HG02885 (cell line): ENCODE results near the gene NUP54.

Experiments used
- ATAC-seq: cut with Tn5 transposase; IDR thresholded peaks from one replicate; pipeline ENCODE4 v1.9.1; 2021; ENCODE audit warnings: mild to moderate bottlenecking; ENCODE audit not compliant: unreplicated experiment, poor library complexity

NUP54 gene, protein sequence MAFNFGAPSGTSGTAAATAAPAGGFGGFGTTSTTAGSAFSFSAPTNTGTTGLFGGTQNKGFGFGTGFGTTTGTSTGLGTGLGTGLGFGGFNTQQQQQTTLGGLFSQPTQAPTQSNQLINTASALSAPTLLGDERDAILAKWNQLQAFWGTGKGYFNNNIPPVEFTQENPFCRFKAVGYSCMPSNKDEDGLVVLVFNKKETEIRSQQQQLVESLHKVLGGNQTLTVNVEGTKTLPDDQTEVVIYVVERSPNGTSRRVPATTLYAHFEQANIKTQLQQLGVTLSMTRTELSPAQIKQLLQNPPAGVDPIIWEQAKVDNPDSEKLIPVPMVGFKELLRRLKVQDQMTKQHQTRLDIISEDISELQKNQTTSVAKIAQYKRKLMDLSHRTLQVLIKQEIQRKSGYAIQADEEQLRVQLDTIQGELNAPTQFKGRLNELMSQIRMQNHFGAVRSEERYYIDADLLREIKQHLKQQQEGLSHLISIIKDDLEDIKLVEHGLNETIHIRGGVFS

DNA sequence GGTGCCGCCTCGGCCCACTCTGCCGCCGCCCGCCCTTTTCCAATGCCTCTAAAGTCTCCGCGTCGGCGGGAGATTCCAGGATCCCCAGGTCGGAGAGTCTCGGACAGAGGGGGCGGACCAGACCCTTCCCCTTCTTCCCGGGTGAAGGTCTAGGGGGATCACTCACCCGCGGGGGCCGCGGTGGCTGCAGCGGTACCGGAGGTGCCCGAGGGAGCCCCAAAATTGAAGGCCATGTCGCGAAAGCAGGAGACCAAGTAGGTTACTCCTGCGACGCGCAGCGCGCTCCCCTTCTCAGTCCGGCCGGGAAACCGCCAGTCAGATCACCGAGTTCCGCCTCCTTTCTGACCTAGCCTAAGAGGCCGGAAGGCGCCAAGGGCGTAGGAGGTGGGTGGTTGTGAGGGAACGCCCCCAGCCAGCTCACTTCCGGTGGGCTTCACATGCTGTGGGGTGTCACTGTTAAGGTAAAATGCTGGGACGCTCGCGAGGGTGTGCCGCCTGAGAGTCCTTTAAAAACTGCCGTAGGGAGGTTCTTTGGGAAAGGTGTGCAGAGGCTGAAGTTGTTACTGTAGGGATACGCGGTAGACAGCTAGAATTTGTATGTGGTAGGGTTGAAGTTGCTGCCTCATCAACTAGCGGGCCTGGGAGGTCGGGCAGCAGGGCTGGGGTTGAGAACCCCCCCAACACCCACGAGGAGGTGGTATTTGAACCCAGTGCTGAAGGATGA, at the start of gene NUP54:
NUP54 (minus strand) TSS at position 256 of the 724 bp plus-strand sequence; CDS start at position 233, 23 bp downstream.
- ATAC-seq: peak; percentile 99

GRCh38 chr4:76197031-76197743, 49.0 kb upstream of the NUP54 start:
- ATAC-seq: no peak

GRCh38 chr4:76196376-76196775, 48.2 kb upstream of the NUP54 start:
- ATAC-seq: no peak

- ATAC-seq: no peak
Measured at GRCh38 chr4:76195326-76195725, 47.1 kb upstream of the NUP54 start.

- ATAC-seq: no peak
Measured at GRCh38 chr4:76194325-76194724, 46.1 kb upstream of the NUP54 start.

GRCh38 chr4:76192236-76192635, 44.0 kb upstream of the NUP54 start:
- ATAC-seq: no peak

GRCh38 chr4:76188557-76188956, 40.4 kb upstream of the NUP54 start:
- no peak for ATAC-seq

- ATAC-seq: no peak
Measured at GRCh38 chr4:76188149-76188548, 40.0 kb upstream of the NUP54 start.

DNA sequence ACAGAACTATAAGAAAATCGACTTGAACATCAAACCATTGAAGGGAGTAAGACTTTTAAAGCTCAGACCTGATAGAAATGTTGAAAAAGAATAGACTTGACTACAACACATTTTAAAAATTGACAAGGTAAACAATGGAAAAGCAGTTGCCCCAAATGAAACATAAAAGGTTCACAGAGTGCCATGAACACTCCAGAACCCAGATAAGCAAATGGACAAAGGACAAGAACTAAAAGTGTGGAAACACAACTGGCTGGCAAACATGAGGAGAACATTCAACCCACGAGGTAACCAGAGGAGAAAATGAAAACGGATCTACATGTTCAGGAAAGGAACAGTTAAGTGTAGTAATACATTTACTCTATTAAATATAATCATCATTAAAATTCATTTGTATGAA, 39.0 kb upstream of the NUP54 start:
- ATAC-seq: no peak

GRCh38 chr4:76182463-76182862, 34.3 kb upstream of the NUP54 start:
- no peak for ATAC-seq

- ATAC-seq: peak; percentile 96
Measured at GRCh38 chr4:76179398-76180318, 31.5 kb upstream of the NUP54 start.

- ATAC-seq: no peak
Measured at GRCh38 chr4:76178296-76178695, 30.1 kb upstream of the NUP54 start.

GRCh38 chr4:76177709-76178108, 29.5 kb upstream of the NUP54 start:
- ATAC-seq: no peak

DNA sequence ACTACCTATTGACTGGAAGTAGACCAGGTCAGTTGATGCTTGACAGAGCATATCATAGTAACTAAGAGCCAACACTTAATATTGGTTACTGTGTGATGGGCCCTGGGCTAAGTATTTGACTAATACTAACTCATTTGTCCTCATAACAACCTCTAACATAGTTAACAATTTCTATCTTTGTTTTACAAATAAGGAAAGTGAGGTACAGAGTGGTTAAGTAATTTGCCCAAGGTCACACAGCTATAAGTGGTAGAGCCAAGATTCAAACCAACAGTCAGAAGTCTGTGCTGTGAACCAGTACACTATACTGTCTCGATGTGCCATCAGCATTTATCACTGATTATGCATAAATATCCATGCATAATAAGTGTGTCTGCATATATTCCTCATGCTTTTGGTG, 27.1 kb upstream of the NUP54 start:
- ATAC-seq: no peak

- ATAC-seq: no peak
Measured at GRCh38 chr4:76174216-76174615, 26.0 kb upstream of the NUP54 start.

DNA sequence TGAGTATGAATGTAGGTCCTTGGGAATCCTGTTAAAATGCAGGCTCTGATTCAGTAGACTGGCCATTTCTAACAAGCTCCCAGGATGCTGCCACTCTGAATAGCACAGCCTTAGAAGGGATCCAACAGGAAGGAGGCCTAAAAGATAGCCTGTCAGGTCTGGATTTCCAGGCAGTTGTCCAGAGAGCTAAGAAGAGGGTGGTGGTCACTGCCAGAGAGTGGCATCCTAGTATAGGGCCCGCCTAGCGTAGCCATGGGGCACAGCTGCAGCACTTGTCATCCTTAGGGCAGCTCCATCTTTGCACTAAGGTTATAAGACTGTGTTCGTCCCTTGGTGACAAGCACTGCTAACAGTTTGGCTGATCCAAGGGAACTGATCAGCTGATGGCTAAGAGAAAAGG, 20.5 kb upstream of the NUP54 start:
- ATAC-seq: no peak

- no peak for ATAC-seq
Measured at GRCh38 chr4:76166480-76166879, 18.3 kb upstream of the NUP54 start.

GRCh38 chr4:76160355-76160754, 12.2 kb upstream of the NUP54 start:
- ATAC-seq: no peak

DNA sequence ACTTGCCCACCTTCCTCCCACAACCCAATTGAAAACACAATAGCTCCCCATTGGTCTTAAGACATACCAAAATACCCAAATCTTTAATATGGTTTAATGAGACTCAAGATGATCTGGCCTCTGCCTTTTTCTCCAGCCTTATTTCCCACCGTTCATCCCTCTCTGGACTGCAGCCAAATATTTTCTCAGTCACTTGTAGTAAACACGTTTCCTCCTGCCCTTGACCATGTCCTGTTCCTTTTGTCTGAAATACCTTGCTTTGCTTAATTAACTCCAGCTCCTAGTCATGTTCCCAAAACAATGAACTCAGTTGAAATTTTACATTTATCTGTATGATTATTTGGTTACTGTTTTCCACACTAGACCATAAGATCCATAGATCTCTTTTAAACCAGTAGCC, 8.4 kb upstream of the NUP54 start:
- ATAC-seq: no peak

GRCh38 chr4:76155979-76156378, 7.8 kb upstream of the NUP54 start:
- ATAC-seq: no peak
